GM13976 (cell line): ENCODE results near the gene C21orf58.

Source experiments
- DNase-seq: peaks from one replicate; pipeline ENCODE4 v3.0.0; 2012; ENCODE audit warnings: low spot score
- CTCF ChIP-seq: IDR thresholded peaks from 2 replicates; pipeline ENCODE4 v1.5.1; 2012; ENCODE audit warnings: borderline replicate concordance, mild to moderate bottlenecking; ENCODE audit not compliant: insufficient read depth; ENCODE audit errors: extremely low read depth, missing control alignments, control extremely low read depth
- in situ Hi-C: fragments of 300-500 bp; cut with MboI; formaldehyde crosslinking; loops from one replicate; pipeline ENCODE4 v1.12.0; 2022; ENCODE audit warnings: low sequenced_read_pairs, mixed read lengths, inconsistent platforms; ENCODE audit not compliant: unreplicated experiment

The C21orf58 gene

GRCh38 chr21:46320331-46320801 is 3.3 kb downstream of the C21orf58 start:
- no peak for DNase-seq
- in situ Hi-C loops: no loop called here
- TF ChIP-seq CTCF: no peak

- in situ Hi-C loops: no loop called here
- no peak for DNase-seq
- TF ChIP-seq CTCF: no peak
Measured at GRCh38 chr21:46319186-46319585, 4.5 kb downstream of the C21orf58 start.

GRCh38 chr21:46318464-46318845 is 5.2 kb downstream of the C21orf58 start:
- in situ Hi-C loops: no loop called here
- no peak for DNase-seq
- TF ChIP-seq CTCF: no peak

GRCh38 chr21:46317710-46318463 is 5.8 kb downstream of the C21orf58 start:
- DNase-seq: no peak
- in situ Hi-C loops: no loop called here
- no peak for TF ChIP-seq CTCF

- in situ Hi-C loops: no loop called here
- TF ChIP-seq CTCF: no peak
- DNase-seq: no peak
Measured at GRCh38 chr21:46316708-46317324, 6.9 kb downstream of the C21orf58 start.

- TF ChIP-seq CTCF: no peak
- in situ Hi-C loops: no loop called here
- DNase-seq: no peak
Measured at GRCh38 chr21:46314441-46315020, 9.1 kb downstream of the C21orf58 start.
